ENCODE data around the gene TOP3A. TPM values are rescaled to one million over a fixed set of nuclear protein-coding genes. Genes with fewer than 3 reads are reported as not detected.
A peak's percentile ranks its signal among the peaks of the same experiment; 100 is the strongest.

Gene TOP3A
- total RNA-seq, 2 experiments from 2014 or later: 61.5 to 61.7 TPM

DNA sequence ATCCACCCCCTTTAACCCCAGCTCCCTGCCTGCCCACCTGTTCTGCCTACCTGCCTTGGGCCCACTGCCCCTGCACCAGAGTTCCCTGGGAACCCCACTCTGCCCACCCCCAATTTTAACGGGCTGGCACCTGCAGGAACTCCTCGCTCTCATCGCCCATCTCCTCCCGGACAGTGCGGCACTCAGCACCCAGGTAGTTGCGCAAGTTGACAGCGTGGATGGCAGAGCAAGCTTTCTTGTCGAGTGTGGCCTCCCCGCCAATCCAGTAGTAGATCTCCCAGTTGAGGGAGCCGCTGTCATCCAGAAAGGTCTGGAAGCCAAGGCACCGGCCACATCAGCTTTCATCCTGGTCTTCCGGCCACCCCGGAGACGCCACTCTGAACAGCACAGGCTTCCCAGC is 64.1 kb downstream of the TOP3A start:
- H3K27ac Mint-ChIP-seq: no peak overlapping the region

DNA sequence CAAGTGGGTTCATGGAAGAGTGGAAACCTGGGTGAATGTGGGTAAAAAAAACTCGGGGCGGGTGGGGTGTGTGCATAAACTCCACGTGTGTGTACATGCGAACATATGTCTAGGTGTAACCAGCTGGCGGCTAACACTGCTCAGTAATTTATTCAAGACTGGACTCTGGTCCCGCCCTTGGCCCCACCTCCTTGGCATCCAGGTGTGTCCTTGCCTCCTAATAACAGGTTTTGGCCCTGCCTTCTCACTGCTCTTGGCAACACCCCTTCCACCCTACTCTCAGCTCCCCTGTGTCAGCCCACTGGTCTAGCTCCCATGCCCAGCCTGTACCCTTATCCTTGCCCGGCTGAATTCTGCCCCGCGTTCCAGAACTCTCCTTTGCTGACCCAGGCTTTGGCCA is 64.5 kb downstream of the TOP3A start:
- ATAC-seq (ENCODE audit: low read depth): no peak
- H3K4me1 Mint-ChIP-seq: peaks cover 1% of the 10 kb centered on the region
- H3K36me3 Mint-ChIP-seq: peaks cover 7% of the 10 kb centered on the region
- POLR2A ChIA-PET: interaction anchor here (0.8 to 1.1 kb wide), 2 partner anchors 13 to 64 kb away, joined by 3 read pairs; partner anchors contain the start of genes SMCR8 and TOP3A
- no peaks in the 10 kb centered on the region for H3K9me3 Mint-ChIP-seq
- H3K27ac Mint-ChIP-seq: peak overlapping the region; percentile 34
- no peaks in the 10 kb centered on the region for H3K27me3 Mint-ChIP-seq
- no peak overlapping the region for H3K4me3 Mint-ChIP-seq
- DNase-seq: no peak

More for the DNA sequence above, 64.1 kb downstream of the TOP3A start:
- POLR2A ChIA-PET: interaction anchor here (0.8 kb wide), 1 partner anchor 64 kb away, joined by 3 read pairs; the partner anchor contains the start of genes SMCR8 and TOP3A
- Mint-ChIP-seq H3K27me3 (no peaks in the 10 kb centered on the region), H3K36me3 (peaks cover 4% of the 10 kb centered on the region), H3K4me1 (no peaks in the 10 kb centered on the region), H3K4me3 (no peak overlapping the region), H3K9me3 (no peaks in the 10 kb centered on the region)
- no peak for DNase-seq
- no peak for ATAC-seq (ENCODE audit: low read depth)

DNA sequence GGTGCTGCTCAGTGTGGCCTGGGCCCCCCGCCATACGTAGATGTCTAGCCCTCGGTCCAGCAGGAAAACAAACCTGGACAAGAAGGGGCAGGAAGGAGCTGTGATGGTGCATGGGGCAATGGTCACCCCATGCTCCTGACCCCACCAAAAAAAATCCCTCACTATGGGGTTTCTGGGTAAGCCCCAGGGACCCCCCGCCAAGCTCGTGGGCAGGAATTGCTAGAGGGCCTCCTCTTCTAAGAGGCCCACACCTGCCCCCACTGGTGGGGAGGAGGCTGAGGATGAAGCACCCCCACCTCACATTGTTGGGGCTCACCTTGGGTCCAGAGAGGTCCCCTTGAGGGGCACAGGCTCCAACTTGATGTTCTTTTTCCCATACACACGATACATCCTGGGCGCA is 66.0 kb downstream of the TOP3A start:
- POLR2A ChIA-PET: interaction anchor here (1.7 kb wide), 1 partner anchor 25 kb away, joined by 3 read pairs; no protein-coding TSS in a partner anchor
- peaks cover 8% of the 10 kb centered on the region for H3K36me3 Mint-ChIP-seq
- H3K27me3 Mint-ChIP-seq: no peaks in the 10 kb centered on the region
- no peak for DNase-seq
- no peak for ATAC-seq (ENCODE audit: low read depth)
- H3K4me3 Mint-ChIP-seq: no peak overlapping the region
- peak overlapping the region; percentile 38 for H3K27ac Mint-ChIP-seq
- no peaks in the 10 kb centered on the region for H3K9me3 Mint-ChIP-seq
- peaks cover 1% of the 10 kb centered on the region for H3K4me1 Mint-ChIP-seq

DNA sequence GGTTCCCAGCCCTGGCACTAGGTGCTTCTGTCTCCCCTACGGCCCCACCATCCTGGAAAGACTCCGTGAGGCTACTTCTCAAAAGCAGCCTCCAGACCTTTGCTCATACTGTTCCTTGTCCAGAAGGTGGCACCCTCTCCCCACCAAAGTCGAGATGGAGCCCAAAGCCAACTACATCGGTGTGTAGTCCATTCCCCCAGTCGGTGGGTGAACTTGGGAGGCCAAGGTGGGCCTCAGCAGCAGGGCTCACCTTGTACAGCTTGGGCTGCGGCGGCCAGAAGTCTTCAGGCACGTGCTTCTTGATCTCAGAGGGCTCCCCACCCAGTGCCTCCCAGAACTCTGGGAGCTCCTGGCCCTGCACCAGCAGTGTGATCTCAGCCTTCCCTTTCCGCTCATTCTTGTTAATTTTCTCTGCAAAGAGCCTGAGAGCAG is 66.5 kb downstream of the TOP3A start:
- no peak overlapping the region for H3K27ac Mint-ChIP-seq
- H3K4me3 Mint-ChIP-seq: no peak overlapping the region
- no peaks in the 10 kb centered on the region for H3K9me3 Mint-ChIP-seq
- peaks cover 1% of the 10 kb centered on the region for H3K4me1 Mint-ChIP-seq
- peaks cover 8% of the 10 kb centered on the region for H3K36me3 Mint-ChIP-seq
- no peaks in the 10 kb centered on the region for H3K27me3 Mint-ChIP-seq
- POLR2A ChIA-PET: interaction anchor here (1.7 kb wide), 1 partner anchor 25 kb away, joined by 3 read pairs; no protein-coding TSS in a partner anchor
- DNase-seq: peak; percentile 69
- ATAC-seq (ENCODE audit: low read depth): peak; percentile 73

DNA sequence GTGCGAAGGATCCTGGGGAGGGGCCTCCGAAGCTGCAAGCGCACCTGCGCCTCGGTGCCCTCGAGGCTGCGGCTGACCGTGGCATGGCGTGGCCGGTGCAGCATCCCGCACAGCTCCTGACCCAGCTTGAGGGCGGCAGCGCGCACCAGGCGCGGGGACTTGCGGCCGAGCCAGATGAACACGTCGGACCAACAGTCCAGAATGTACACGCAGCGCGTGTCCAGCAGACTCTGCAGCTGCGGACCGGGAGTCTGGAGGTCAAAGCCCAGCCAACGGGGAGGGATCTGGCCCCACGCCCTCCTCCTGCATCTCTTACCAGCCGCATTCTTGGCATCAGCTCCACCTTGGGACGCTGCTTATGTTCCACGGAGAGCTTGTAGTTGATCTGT is 67.2 kb downstream of the TOP3A start:
- ATAC-seq (ENCODE audit: low read depth): no peak

DNA sequence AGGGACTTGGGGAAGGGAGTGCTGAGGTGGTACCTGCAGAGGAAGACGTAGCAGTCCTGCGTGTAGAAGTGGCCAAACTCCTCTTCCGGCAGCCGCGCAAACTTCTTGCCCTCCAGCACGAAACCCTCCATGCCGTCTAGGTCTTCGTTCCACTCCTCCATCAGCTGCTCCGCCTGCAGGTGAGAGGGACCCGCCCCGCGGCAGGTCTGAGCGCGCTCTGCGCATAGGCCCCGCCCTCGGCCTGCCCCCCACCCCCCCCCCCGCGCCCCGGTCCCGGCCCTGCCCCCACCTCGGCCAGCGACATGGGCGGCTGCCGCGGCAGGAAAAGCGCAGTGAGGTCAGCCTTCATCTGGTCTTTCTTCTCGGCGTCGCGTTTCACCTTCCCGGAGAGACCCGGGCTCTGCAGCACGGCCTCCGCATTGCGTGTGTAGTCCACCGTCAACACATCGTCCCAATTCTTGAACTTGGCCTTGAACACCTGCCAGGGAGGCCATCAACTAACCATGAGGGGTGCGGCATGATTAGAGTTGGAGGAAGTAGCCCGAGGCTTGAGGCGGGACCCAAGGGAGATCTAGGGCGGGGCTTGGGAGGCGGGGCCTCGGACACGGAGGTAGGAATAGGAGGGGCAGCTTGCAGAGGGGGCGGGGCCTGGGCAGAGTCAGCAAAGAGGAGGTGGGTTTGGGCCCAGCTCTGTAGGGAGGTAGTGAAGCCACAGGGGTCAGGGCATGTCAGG is 67.7 kb downstream of the TOP3A start:
- no peaks in the 10 kb centered on the region for H3K27me3 Mint-ChIP-seq
- peaks cover 1% of the 10 kb centered on the region for H3K4me1 Mint-ChIP-seq
- no peak overlapping the region for H3K27ac Mint-ChIP-seq
- POLR2A ChIA-PET: interaction anchor here (1.7 kb wide), 1 partner anchor 24 kb away, joined by 3 read pairs; no protein-coding TSS in a partner anchor
- no peak overlapping the region for H3K4me3 Mint-ChIP-seq
- DNase-seq (no peak), ATAC-seq (ENCODE audit: low read depth) (no peak)
- H3K36me3 Mint-ChIP-seq: peaks cover 8% of the 10 kb centered on the region
- H3K9me3 Mint-ChIP-seq: no peaks in the 10 kb centered on the region

More for the DNA sequence above, 67.2 kb downstream of the TOP3A start:
- no peak overlapping the region for H3K27ac Mint-ChIP-seq
- POLR2A ChIA-PET: interaction anchor here (1.7 kb wide), 1 partner anchor 24 kb away, joined by 3 read pairs; no protein-coding TSS in a partner anchor
- peaks cover 1% of the 10 kb centered on the region for H3K4me1 Mint-ChIP-seq
- peaks cover 8% of the 10 kb centered on the region for H3K36me3 Mint-ChIP-seq
- H3K27me3 Mint-ChIP-seq: no peaks in the 10 kb centered on the region
- H3K4me3 Mint-ChIP-seq: no peak overlapping the region
- no peak for DNase-seq
- H3K9me3 Mint-ChIP-seq: no peaks in the 10 kb centered on the region

DNA sequence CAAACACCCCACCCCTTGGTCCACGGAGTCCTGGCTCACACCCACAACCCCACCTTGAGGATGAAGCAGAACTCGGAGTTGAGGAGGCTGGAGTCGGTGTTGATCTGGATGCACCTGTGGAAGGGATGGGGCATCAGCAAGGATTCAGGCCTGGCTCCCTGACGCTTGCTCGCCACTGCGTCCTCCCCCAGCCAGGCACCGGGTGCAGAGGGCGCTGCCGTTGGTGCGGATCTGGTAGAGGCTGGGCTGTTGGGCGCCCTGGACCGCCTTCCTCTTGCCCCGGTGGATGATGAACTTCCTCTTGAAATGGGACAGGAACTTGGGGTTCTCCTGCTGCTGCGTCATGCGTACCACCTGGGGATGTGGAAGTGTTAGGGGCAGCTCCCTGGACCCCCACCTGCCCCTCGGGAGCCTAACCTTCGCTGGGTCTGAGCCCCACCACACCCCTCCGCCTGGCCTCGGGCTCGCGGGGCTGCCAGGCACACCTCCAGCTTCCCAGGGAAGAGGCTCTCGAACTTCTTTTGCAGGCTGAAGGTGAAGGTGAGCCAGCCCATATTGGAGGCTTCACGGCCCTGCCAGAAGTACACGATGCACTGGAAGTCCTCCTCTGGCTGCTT is 68.6 kb downstream of the TOP3A start:
- Mint-ChIP-seq H3K9me3 (no peaks in the 10 kb centered on the region), H3K27me3 (no peaks in the 10 kb centered on the region), H3K36me3 (peaks cover 6% of the 10 kb centered on the region), H3K4me1 (peaks cover 1% of the 10 kb centered on the region), H3K27ac (no peak overlapping the region), H3K4me3 (no peak overlapping the region)
- POLR2A ChIA-PET: no interaction called here
- DNase-seq: no peak
- no peak for ATAC-seq (ENCODE audit: low read depth)

DNA sequence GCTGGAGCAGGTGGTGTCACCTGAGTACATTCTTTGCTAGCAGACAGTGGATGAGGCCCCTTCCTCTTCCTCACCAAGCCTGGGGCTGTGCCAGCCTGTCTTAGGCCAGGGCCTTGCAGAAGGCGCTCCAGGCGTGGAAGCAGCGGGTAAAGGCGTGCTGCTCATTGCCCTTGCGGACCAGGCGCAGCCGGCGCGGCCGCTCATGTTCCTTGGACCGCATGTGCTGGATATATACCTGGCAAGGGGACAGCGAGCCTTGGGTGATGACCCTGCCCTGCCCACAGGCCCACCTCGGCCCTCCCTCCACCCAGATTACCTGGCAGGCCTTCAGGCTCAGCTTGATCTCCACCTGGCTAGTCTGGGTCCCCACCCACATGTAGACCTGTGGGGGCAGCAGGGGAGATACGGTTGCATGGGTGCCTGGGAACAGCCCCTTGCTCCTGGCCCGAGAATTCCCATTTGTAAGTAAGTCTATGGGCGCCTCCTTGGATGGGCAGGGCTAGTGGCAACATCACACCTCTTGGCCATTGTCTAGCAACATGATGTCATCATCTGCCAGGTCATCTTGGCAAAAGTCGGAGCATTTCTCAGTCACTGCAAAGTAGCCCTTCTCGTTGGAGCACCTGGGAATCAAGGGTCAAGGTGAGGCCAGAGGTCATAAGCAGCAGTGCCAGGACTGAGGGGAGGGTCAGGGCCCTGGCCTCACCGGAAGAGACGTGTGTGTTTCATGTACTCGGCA is 69.6 kb downstream of the TOP3A start:
- POLR2A ChIA-PET: no interaction called here
- Mint-ChIP-seq H3K27me3 (no peaks in the 10 kb centered on the region), H3K4me3 (no peak overlapping the region), H3K4me1 (peaks cover 1% of the 10 kb centered on the region), H3K36me3 (peaks cover 6% of the 10 kb centered on the region), H3K9me3 (no peaks in the 10 kb centered on the region), H3K27ac (no peak overlapping the region)
- DNase-seq (no peak), ATAC-seq (ENCODE audit: low read depth) (no peak)

DNA sequence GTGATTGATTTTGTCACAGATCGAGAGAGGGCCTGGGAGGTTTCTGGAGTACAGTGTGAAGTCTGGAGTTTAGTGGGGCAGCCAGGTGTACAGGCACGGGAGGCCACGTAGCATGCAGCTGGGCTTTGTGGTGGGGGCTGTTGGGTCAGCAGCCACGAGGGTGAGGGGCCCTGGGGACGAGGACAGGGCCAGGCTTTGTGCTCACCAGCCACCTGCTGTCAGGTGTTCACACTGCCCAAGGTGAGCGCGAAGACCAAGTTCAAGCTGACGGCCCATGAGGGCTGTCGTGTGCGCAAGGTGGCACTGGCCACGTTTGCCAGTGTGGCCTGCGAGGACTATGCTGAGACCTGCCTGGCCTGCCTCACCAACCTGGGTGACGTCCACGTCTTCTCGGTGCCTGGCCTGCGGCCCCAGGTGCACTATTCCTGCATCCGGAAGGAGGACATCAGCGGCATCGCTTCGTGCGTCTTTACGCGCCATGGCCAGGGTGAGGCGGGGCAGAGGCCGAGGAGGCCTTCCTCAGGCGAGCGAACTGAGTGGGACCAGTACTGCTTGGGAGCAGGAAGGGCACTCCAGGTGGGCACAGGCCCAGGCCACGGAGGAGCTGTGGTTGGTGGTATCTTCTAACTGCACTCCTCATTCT is 73.4 kb downstream of the TOP3A start:
- no peak for ATAC-seq (ENCODE audit: low read depth)
- H3K4me1 Mint-ChIP-seq: peaks cover 1% of the 10 kb centered on the region
- no peak overlapping the region for H3K27ac Mint-ChIP-seq
- H3K9me3 Mint-ChIP-seq: no peaks in the 10 kb centered on the region
- H3K36me3 Mint-ChIP-seq: peaks cover 4% of the 10 kb centered on the region
- POLR2A ChIA-PET: no interaction called here
- no peaks in the 10 kb centered on the region for H3K27me3 Mint-ChIP-seq
- no peak for DNase-seq
- no peak overlapping the region for H3K4me3 Mint-ChIP-seq

DNA sequence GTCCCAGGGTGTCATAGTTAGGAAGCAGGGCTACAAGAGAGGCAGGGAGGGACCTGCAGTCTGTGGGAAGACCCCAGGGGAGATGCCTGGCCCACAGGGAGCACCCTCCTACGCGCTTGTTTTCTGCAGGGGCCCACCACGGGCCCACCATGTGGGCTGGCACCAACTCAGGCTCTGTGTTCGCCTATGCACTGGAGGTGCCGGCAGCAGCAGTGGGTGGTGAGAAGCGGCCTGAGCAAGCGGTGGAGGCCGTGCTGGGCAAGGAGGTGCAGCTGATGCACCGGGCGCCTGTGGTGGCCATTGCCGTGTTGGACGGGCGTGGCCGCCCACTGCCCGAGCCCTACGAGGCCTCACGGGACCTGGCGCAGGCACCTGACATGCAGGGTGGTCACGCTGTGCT is 74.3 kb downstream of the TOP3A start:
- Mint-ChIP-seq H3K9me3 (no peaks in the 10 kb centered on the region), H3K4me3 (no peak overlapping the region), H3K36me3 (peaks cover 3% of the 10 kb centered on the region), H3K4me1 (peaks cover 3% of the 10 kb centered on the region), H3K27ac (no peak overlapping the region), H3K27me3 (no peaks in the 10 kb centered on the region)
- POLR2A ChIA-PET: interaction anchor here (0.6 kb wide), 1 partner anchor 17 kb away, joined by 3 read pairs; no protein-coding TSS in a partner anchor
- DNase-seq: no peak
- ATAC-seq (ENCODE audit: low read depth): no peak

DNA sequence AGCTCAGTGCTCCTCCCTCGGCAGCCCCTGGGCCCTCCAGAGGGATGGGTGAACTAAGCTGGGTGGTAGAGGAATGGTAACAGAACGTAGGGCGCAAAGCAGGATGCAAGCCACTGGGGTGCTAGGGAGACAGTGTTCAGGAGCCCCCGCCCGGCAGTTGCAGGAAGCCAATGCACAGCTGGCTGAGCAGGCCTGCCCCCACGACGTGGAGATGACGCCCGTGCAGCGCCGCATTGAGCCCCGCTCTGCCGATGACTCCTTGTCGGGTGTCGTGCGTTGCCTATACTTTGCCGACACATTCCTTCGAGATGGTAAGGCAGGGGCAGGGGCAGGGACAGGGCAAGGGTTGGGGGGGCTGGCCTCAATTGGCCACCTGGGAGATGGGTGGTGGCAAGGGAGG is 76.5 kb downstream of the TOP3A start:
- DNase-seq (no peak), ATAC-seq (ENCODE audit: low read depth) (no peak)
- Mint-ChIP-seq H3K27ac (no peak overlapping the region), H3K27me3 (no peaks in the 10 kb centered on the region), H3K9me3 (no peaks in the 10 kb centered on the region), H3K4me1 (peaks cover 2% of the 10 kb centered on the region), H3K36me3 (no peaks in the 10 kb centered on the region), H3K4me3 (no peak overlapping the region)
- POLR2A ChIA-PET: interaction anchor here (1.1 kb wide), 1 partner anchor 9 kb away, joined by 3 read pairs; no protein-coding TSS in a partner anchor

DNA sequence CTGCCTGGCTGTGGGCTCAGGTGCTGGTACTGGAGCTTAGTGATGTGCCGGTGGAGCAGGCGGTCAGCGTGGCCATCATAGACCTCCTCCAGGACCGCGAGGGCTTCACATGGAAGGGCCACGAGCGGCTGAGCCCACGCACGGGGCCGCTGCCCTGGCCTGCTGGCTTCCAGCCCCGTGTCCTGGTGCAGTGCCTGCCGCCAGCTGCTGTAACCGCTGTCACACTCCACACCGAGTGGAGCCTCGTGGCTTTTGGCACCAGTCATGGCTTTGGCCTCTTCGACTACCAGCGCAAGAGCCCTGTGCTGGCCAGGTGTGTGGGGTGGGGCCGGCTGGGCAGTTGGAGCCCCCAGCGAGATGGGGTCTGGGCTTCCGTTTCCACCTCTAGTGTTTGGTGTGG is 77.3 kb downstream of the TOP3A start:
- DNase-seq (no peak), ATAC-seq (ENCODE audit: low read depth) (no peak)
- POLR2A ChIA-PET: interaction anchor here (0.8 to 1.1 kb wide), 2 partner anchors 8 to 27 kb away, joined by 3 read pairs; no protein-coding TSS in a partner anchor
- Mint-ChIP-seq H3K4me1 (peaks cover 2% of the 10 kb centered on the region), H3K9me3 (no peaks in the 10 kb centered on the region), H3K4me3 (no peak overlapping the region), H3K36me3 (no peaks in the 10 kb centered on the region), H3K27me3 (no peaks in the 10 kb centered on the region), H3K27ac (no peak overlapping the region)

DNA sequence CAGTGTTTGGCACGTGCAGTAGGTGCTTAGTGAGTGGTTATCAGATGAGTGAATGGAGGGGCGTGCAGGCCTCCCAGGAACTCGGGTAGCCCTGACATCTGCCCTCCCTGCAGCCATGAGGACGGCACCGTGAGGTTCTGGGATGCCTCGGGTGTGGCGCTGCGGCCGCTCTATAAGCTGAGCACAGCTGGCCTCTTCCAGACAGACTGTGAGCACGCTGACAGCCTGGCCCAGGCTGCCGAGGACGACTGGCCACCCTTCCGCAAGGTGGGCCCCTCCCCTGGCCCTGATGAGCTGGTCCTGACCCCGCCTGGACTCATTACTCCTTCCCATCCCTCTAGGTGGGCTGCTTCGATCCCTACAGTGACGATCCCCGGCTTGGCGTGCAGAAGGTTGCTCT is 78.3 kb downstream of the TOP3A start:
- Mint-ChIP-seq H3K36me3 (no peaks in the 10 kb centered on the region), H3K4me1 (peaks cover 2% of the 10 kb centered on the region), H3K4me3 (no peak overlapping the region), H3K27me3 (no peaks in the 10 kb centered on the region), H3K27ac (no peak overlapping the region), H3K9me3 (no peaks in the 10 kb centered on the region)
- DNase-seq: no peak
- ATAC-seq (ENCODE audit: low read depth): no peak
- POLR2A ChIA-PET: interaction anchor here (0.8 kb wide), 1 partner anchor 28 kb away, joined by 3 read pairs; no protein-coding TSS in a partner anchor

Data from activated naive CD8-positive, alpha-beta T cell treated with anti-CD3 and anti-CD28 coated beads, Interleukin-2, amount 10 ng/mL, durations not matched to agents 7 days and 5 days (primary cell).